Stomach (tissue), 4 donors: ENCODE data around the gene MARCHF10.

Experiments used
- POLR2A ChIP-seq, 4 donors: fragments of 450-650 bp; IDR thresholded peaks; one replicate each; pipeline ENCODE4 v1.6.1; 2016; ENCODE audit warnings: antibody characterized with exemption in 4 of 4, control low read depth in 2 of 4, mild to moderate bottlenecking in 1 of 4, moderate library complexity in 1 of 4
- TF ChIP-seq, protein P1 (sequence below), 7 experiments: fragments of 450-650 bp in 4 of 7; fragments of 200-600 bp in 3 of 7; sonication (generic) in 3 of 7; IDR thresholded peaks; one replicate each; pipeline ENCODE4 v1.5.1; 2016 to 2019; ENCODE audit warnings: antibody characterized with exemption in 7 of 7, control low read depth in 2 of 7, mild to moderate bottlenecking in 1 of 7

DNA sequence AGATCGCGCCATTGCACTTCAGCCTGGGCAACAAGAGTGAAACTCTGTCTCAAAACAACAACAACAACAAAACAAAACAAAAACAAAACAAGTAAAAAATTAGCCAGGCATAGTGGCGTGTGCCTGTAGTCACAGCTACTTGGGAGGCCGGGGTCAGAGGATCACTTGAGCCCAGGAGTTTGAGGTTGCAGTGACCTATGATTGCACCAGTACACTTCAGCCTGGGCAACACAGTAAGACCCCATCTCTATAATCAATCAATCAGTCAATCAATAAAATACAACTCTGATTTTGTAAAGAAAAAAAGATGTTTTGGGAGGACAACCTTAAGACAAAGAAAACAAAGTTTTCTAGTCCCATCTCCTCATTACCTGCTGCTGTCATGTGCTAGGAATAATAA lies 51.9 kb downstream of the MARCHF10 start:
- TF ChIP-seq, protein P1, sequence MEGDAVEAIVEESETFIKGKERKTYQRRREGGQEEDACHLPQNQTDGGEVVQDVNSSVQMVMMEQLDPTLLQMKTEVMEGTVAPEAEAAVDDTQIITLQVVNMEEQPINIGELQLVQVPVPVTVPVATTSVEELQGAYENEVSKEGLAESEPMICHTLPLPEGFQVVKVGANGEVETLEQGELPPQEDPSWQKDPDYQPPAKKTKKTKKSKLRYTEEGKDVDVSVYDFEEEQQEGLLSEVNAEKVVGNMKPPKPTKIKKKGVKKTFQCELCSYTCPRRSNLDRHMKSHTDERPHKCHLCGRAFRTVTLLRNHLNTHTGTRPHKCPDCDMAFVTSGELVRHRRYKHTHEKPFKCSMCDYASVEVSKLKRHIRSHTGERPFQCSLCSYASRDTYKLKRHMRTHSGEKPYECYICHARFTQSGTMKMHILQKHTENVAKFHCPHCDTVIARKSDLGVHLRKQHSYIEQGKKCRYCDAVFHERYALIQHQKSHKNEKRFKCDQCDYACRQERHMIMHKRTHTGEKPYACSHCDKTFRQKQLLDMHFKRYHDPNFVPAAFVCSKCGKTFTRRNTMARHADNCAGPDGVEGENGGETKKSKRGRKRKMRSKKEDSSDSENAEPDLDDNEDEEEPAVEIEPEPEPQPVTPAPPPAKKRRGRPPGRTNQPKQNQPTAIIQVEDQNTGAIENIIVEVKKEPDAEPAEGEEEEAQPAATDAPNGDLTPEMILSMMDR (IDR thresholded peaks at IDR 0.05), result no peak
- TF ChIP-seq POLR2A (IDR thresholded peaks at IDR 0.05), result no peak
